IMR-90 (cell line): ENCODE data around the gene RBM34. TPM values are rescaled to one million over a fixed set of nuclear protein-coding genes. Genes with fewer than 3 reads are reported as not detected.

Experiments
- ATAC-seq: fragments of 200-7000 bp; cut with Tn5 transposase; 2 replicates; pipeline ENCODE4 v1.9.1; 2020; ENCODE audit warnings: low read depth, mild to moderate bottlenecking, moderate library complexity
- BruUV-seq: library from RNA; stranded (reverse); fragments of 400-500 nt; replicated peaks from 2 replicates; lab custom pipeline; 2021; lab: Mats Ljungman, UMichigan
- CTCF ChIA-PET: fragments of 300-600 bp; formaldehyde crosslinking; extraction: SDS; loops from one replicate; lab custom pipeline; 2021; ENCODE audit warnings: antibody characterized with exemption; lab: Yijun Ruan, JAX
- POLR2A ChIA-PET: fragments of 300-600 bp; sonication (Branson Sonifier 250); formaldehyde crosslinking; loops from one replicate; lab custom pipeline; 2022; ENCODE audit warnings: antibody characterized with exemption; ENCODE audit not compliant: unreplicated experiment; lab: Charles Lee
- DNase-seq: peaks from one replicate; pipeline ENCODE4 v3.0.0; 2013
- H2AFZ ChIP-seq: replicated peaks from 2 replicates; pipeline ENCODE3; 2013; ENCODE audit warnings: low read length, mild to moderate bottlenecking; ENCODE audit not compliant: poor library complexity
- H2AK5ac ChIP-seq: 2 replicates; pipeline ENCODE4 v1.6.1; 2013; ENCODE audit warnings: low read depth, low read length, inconsistent platforms
- H2AK9ac ChIP-seq: replicated peaks from 2 replicates; pipeline ENCODE3; 2013; ENCODE audit warnings: mild to moderate bottlenecking, low read depth, low read length, moderate library complexity; ENCODE audit not compliant: poor library complexity
- H2BK120ac ChIP-seq: 2 replicates; pipeline ENCODE4 v1.6.1; 2013; ENCODE audit warnings: low read depth, low read length, inconsistent platforms
- H2BK15ac ChIP-seq: 3 replicates; pipeline ENCODE4 v1.6.1; 2013; ENCODE audit warnings: low read depth, low read length, inconsistent platforms
- H2BK20ac ChIP-seq: 2 replicates; pipeline ENCODE4 v1.6.1; 2013; ENCODE audit warnings: low read depth, mild to moderate bottlenecking, inconsistent platforms, low read length, moderate library complexity
- H2BK5ac ChIP-seq: 2 replicates; pipeline ENCODE4 v1.6.1; 2013; ENCODE audit warnings: mild to moderate bottlenecking, low read depth, low read length, inconsistent platforms; ENCODE audit not compliant: poor library complexity, severe bottlenecking
- H3K14ac ChIP-seq: replicated peaks from 2 replicates; pipeline ENCODE4 v1.6.1; 2013; ENCODE audit warnings: low read depth, low read length, inconsistent platforms
- H3K18ac ChIP-seq: 2 replicates; pipeline ENCODE4 v1.6.1; 2013; ENCODE audit warnings: low read depth, low read length, control low read depth
- H3K23ac ChIP-seq: 2 replicates; pipeline ENCODE4 v1.6.1; 2013; ENCODE audit warnings: low read depth, low read length, inconsistent platforms
- H3K27ac ChIP-seq: 2 replicates; pipeline ENCODE4 v1.5.1; 2013; ENCODE audit warnings: mild to moderate bottlenecking, control low read depth, low read length; ENCODE audit not compliant: insufficient read depth
- H3K27me3 ChIP-seq: 2 replicates; pipeline ENCODE4 v1.6.1; 2013; ENCODE audit warnings: low read length; ENCODE audit not compliant: control insufficient read depth, insufficient read depth
- H3K36me3 ChIP-seq: 2 replicates; pipeline ENCODE4 v1.6.1; 2013; ENCODE audit warnings: low read length, mixed read lengths; ENCODE audit not compliant: control insufficient read depth, insufficient read depth
- H3K4ac ChIP-seq: 2 replicates; pipeline ENCODE4 v1.6.1; 2013; ENCODE audit warnings: low read depth, low read length, inconsistent platforms
- H3K4me1 ChIP-seq: 2 replicates; pipeline ENCODE4 v1.6.1; 2013; ENCODE audit warnings: low read length, mixed read lengths; ENCODE audit not compliant: control insufficient read depth, insufficient read depth
- H3K4me2 ChIP-seq: 2 replicates; pipeline ENCODE4 v1.6.1; 2013; ENCODE audit warnings: low read depth, mild to moderate bottlenecking, control low read depth, low read length, moderate library complexity
- H3K4me3 ChIP-seq: 2 replicates; pipeline ENCODE4 v1.5.1; 2013; ENCODE audit warnings: low read depth, mild to moderate bottlenecking, control low read depth, low read length, moderate library complexity; ENCODE audit not compliant: insufficient read depth
- H3K56ac ChIP-seq: 2 replicates; pipeline ENCODE4 v1.6.1; 2013; ENCODE audit warnings: low read length, inconsistent platforms; ENCODE audit not compliant: insufficient read depth; ENCODE audit errors: extremely low read depth
- H3K79me1 ChIP-seq, 2 experiments: 2 replicates each; pipeline ENCODE4 v1.6.1; 2013; ENCODE audit warnings: low read length in 2 of 2, inconsistent platforms in 1 of 2, low read depth in 1 of 2
- H3K9ac ChIP-seq: 2 replicates; pipeline ENCODE4 v1.6.1; 2013; ENCODE audit warnings: low read depth, low read length, control low read depth
- H3K9me1 ChIP-seq: 2 replicates; pipeline ENCODE4 v1.6.1; 2013; ENCODE audit warnings: low read length, inconsistent platforms; ENCODE audit not compliant: insufficient read depth
- H3K9me3 ChIP-seq: 2 replicates; pipeline ENCODE4 v1.6.1; 2013; ENCODE audit warnings: low read length; ENCODE audit not compliant: control insufficient read depth, insufficient read depth
- H4K20me1 ChIP-seq: 2 replicates; pipeline ENCODE4 v1.6.1; 2013; ENCODE audit warnings: low read length, inconsistent platforms; ENCODE audit not compliant: insufficient read depth
- H4K5ac ChIP-seq: 2 replicates; pipeline ENCODE4 v1.6.1; 2013; ENCODE audit warnings: mild to moderate bottlenecking, low read depth, low read length, control low read depth
- H4K8ac ChIP-seq, 2 experiments: 2 replicates each; pipeline ENCODE4 v1.6.1; 2013; ENCODE audit warnings: low read depth in 2 of 2, low read length in 2 of 2, control low read depth in 1 of 2, inconsistent platforms in 1 of 2
- H4K91ac ChIP-seq: 2 replicates; pipeline ENCODE4 v1.6.1; 2013; ENCODE audit warnings: low read depth, low read length, inconsistent platforms; ENCODE audit not compliant: insufficient read depth
- BHLHE40 ChIP-seq: fragments of 150-350 bp; IDR thresholded peaks from 2 replicates; pipeline ENCODE4 v1.6.1; 2016; ENCODE audit warnings: mild to moderate bottlenecking, low read depth, low read length
- CEBPB ChIP-seq: IDR thresholded peaks from 2 replicates; pipeline ENCODE4 v1.6.1; 2012; ENCODE audit warnings: low read depth, low read length, improper control_type of control experiment
- CHD1 ChIP-seq: IDR thresholded peaks from 2 replicates; pipeline ENCODE4 v1.6.1; 2012; ENCODE audit warnings: low read depth, low read length, improper control_type of control experiment
- CTCF ChIP-seq: conservative IDR thresholded peaks from 2 replicates; pipeline ENCODE4 v1.5.1; 2012; ENCODE audit warnings: mild to moderate bottlenecking, low read depth, low read length, improper control_type of control experiment
- ELK1 ChIP-seq: fragments of 150-350 bp; IDR thresholded peaks from 2 replicates; pipeline ENCODE4 v1.6.1; 2016; ENCODE audit warnings: low read depth, mild to moderate bottlenecking, low read length, moderate library complexity, borderline replicate concordance
- FOS ChIP-seq: fragments of 150-350 bp; IDR thresholded peaks from 2 replicates; pipeline ENCODE4 v1.6.1; 2016; ENCODE audit warnings: low read depth, low read length
- MAFK ChIP-seq: IDR thresholded peaks from 2 replicates; pipeline ENCODE4 v1.6.1; 2012; ENCODE audit warnings: low read depth, low read length, improper control_type of control experiment
- MAZ ChIP-seq: IDR thresholded peaks from 2 replicates; pipeline ENCODE4 v1.6.1; 2012; ENCODE audit warnings: low read depth, mild to moderate bottlenecking, low read length, improper control_type of control experiment, moderate library complexity, borderline replicate concordance
- MXI1 ChIP-seq: IDR thresholded peaks from 2 replicates; pipeline ENCODE4 v1.6.1; 2012; ENCODE audit warnings: low read depth, mild to moderate bottlenecking, low read length, moderate library complexity, borderline replicate concordance
- NFE2L2 ChIP-seq: fragments of 150-350 bp; IDR thresholded peaks from 2 replicates; pipeline ENCODE4 v1.6.1; 2016; ENCODE audit warnings: low read depth, mild to moderate bottlenecking, low read length
- POLR2A ChIP-seq: IDR thresholded peaks from 2 replicates; pipeline ENCODE4 v1.6.1; 2012; ENCODE audit warnings: mild to moderate bottlenecking, low read depth, low read length
- RAD21 ChIP-seq: IDR thresholded peaks from 2 replicates; pipeline ENCODE4 v1.6.1; 2012; ENCODE audit warnings: low read length, improper control_type of control experiment
- RCOR1 ChIP-seq: IDR thresholded peaks from 2 replicates; pipeline ENCODE4 v1.6.1; 2012; ENCODE audit warnings: mild to moderate bottlenecking, low read length, improper control_type of control experiment; ENCODE audit not compliant: insufficient replicate concordance
- RFX5 ChIP-seq: IDR thresholded peaks from 2 replicates; pipeline ENCODE4 v1.8.0; 2012; ENCODE audit warnings: low read depth, mild to moderate bottlenecking, low read length, moderate library complexity
- SMC3 ChIP-seq: fragments of 150-350 bp; IDR thresholded peaks from 2 replicates; pipeline ENCODE4 v1.6.1; 2016; ENCODE audit warnings: low read depth, mild to moderate bottlenecking, antibody characterized with exemption, low read length, moderate library complexity
- WGBS, 2 experiments: methylation state at CpG; one replicate each; pipeline versions ENCODE4 v1.1.5 to v1.1.7; 2013; ENCODE audit warnings: missing lambda C conversion rate in 2 of 2; ENCODE audit not compliant: insufficient read length in 1 of 2; ENCODE audit errors: extremely low coverage in 2 of 2; 5-methylcytosine and 5-hydroxymethylcytosine counted together
- dilution Hi-C: fragments of 300-500 bp; cut with HindIII; formaldehyde crosslinking; loops from one replicate; pipeline ENCODE4 v1.14.3; 2018; ENCODE audit warnings: low sequenced_read_pairs; ENCODE audit not compliant: unreplicated experiment
- in situ Hi-C: fragments of 300-500 bp; cut with MboI; formaldehyde crosslinking; loops from 3 replicates; pipeline ENCODE4 v1.14.3; 2019; ENCODE audit warnings: low sequenced_read_pairs, inconsistent platforms, mixed read lengths
- intact Hi-C: fragments of 100-400 bp; cut with micrococcal nuclease; formaldehyde crosslinking; loops from 2 replicates; pipeline ENCODE4 v1.10.0; 2022
- polyA plus RNA-seq, 3 experiments: library from polyadenylated mRNA; depleted of rRNA; stranded (reverse); fragments of >200 nt; gene quantifications; 2 replicates each; pipeline ENCODE4 v1.2.3, GENCODE V29; 2012; ENCODE audit warnings: low replicate concordance in 1 of 3
- total RNA-seq: library from RNA; depleted of rRNA; stranded (reverse); fragments of >200 nt; gene quantifications from 2 replicates; pipeline ENCODE4 v1.2.3, GENCODE V29; 2012
- TF ChIP-seq, protein P1 (sequence below): fragments of 150-350 bp; IDR thresholded peaks from 2 replicates; pipeline ENCODE4 v1.6.1; 2017; ENCODE audit warnings: mild to moderate bottlenecking, antibody characterized with exemption, low read length, low read depth

RBM34 gene
- total and polyA plus RNA-seq, 2 of the 4 experiments (the other 2 are of a cell fraction), result 28.7 to 34.0 TPM

DNA sequence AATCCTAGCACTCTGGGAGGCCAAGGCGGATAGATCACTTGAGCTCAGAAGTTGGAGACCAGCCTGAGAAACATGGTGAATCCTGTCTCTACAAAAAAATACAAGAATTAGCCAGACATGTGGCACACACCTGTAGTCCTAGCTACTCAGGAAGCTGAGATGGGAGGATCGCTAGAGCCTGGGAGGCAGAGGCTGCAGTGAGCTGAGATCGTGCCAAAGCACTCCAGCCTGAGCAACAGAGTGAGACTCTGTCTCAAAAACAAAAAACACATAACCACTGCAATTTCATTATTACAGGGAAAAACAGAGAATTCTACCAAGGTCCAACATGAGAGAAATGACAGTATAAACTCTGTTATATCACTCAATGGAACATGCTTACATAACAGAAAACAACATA is 28.0 kb downstream of the RBM34 start:
- Histone ChIP-seq H4K91ac (no peak overlapping the region), H3K23ac (no peak overlapping the region), H4K5ac (no peak overlapping the region), H4K20me1 (0 out of 2 replicates have a peak, but pooled peaks cover under 1% of the 10 kb centered on the region), H3K4me2 (no peak overlapping the region), H2BK120ac (no peak overlapping the region), H3K4me3 (no peak overlapping the region), H3K9me3 (no peaks in the 10 kb centered on the region), H3K56ac (no peak overlapping the region), H3K79me1 (peaks cover 14 to 15% of the 10 kb centered on the region in 2 experiments), H3K27me3 (no peaks in the 10 kb centered on the region), H3K4me1 (no peaks in the 10 kb centered on the region), H2AK9ac (no peak overlapping the region), H3K9me1 (no peaks in the 10 kb centered on the region; the same call in 1 of the 2 replicates), H3K4ac (no peak overlapping the region), H4K8ac (no peak overlapping the region), H2AFZ (no peak overlapping the region), H2AK5ac (no peak overlapping the region), H3K27ac (no peak overlapping the region), H3K9ac (no peak overlapping the region), H2BK20ac (no peak overlapping the region), H2BK5ac (no peak overlapping the region), H2BK15ac (no peak overlapping the region), H3K36me3 (peaks cover 29% of the 10 kb centered on the region), H3K14ac (no peak overlapping the region), H3K18ac (no peak overlapping the region)
- dilution Hi-C loops (no loop called here), in situ Hi-C loops (no loop called here), intact Hi-C loops (no loop called here)
- CTCF ChIA-PET, result no interaction called here
- ATAC-seq (no peak), DNase-seq (no peak)
- TF ChIP-seq CTCF (no peak), POLR2A (no peak), CHD1 (no peak), RFX5 (no peak), MXI1 (no peak), CEBPB (no peak), NFE2L2 (no peak), MAZ (no peak), BHLHE40 (no peak), RCOR1 (no peak), SMC3 (no peak), ELK1 (no peak), MAFK (no peak), RAD21 (no peak), FOS (no peak)
- TF ChIP-seq, protein P1, sequence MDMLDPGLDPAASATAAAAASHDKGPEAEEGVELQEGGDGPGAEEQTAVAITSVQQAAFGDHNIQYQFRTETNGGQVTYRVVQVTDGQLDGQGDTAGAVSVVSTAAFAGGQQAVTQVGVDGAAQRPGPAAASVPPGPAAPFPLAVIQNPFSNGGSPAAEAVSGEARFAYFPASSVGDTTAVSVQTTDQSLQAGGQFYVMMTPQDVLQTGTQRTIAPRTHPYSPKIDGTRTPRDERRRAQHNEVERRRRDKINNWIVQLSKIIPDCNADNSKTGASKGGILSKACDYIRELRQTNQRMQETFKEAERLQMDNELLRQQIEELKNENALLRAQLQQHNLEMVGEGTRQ, result no peak
- no TSS peak for BruUV-seq
- whole genome bisulfite sequencing, 2 experiments, result no CpG with 5 or more reads among the region's 3 CpGs
- POLR2A ChIA-PET, result no interaction called here
